Sciatic nerve (tissue), 2 donors: ENCODE measurements around the gene REEP1. TPM values are rescaled to one million over a fixed set of nuclear protein-coding genes. Genes with fewer than 3 reads are reported as not detected.
A peak's percentile ranks its signal among the peaks of the same experiment; 100 is the strongest.
"Not testable (repeated sequence)": the region's sequence is repeated elsewhere in the genome, so short reads cannot be mapped to it uniquely, and the experiment has no call there.

Experiments
- ATAC-seq: fragments of 200-7000 bp; cut with Tn5 transposase; one replicate; pipeline ENCODE4 v1.9.1; 2020; ENCODE audit warnings: mild to moderate bottlenecking, moderate library complexity
- DNase-seq: peaks from one replicate; pipeline ENCODE4 v3.0.0-alpha.2; 2020; ENCODE audit warnings: low spot score
- intact Hi-C: fragments of 100-400 bp; cut with DNase I; formaldehyde crosslinking; loops from one replicate; pipeline ENCODE4 v1.14.2; 2022
- total RNA-seq: library from RNA; stranded (reverse); fragmentation: NEBNext Ultra II Directional; extraction: Animal tissue kit (Norgen Biotek cat#: 25700); gene quantifications from one replicate; pipeline ENCODE4 v1.2.1, GENCODE V29; 2021
- donor health status: DM: no; HTN: no; CAD: no.
- donor health status: DM: no; HTN: no; CAD: no.

Gene REEP1
- total RNA-seq, 1 donor from 2014 or later: 0.98 TPM

- intact Hi-C loops: no loop called here
- ATAC-seq (peak; percentile 55), DNase-seq (no peak)
These were observed 120.6 kb downstream of the REEP1 start for GRCh38 chr2:86216575-86217555.

GRCh38 chr2:86214503-86214832, 123.0 kb downstream of the REEP1 start:
- intact Hi-C loops: no loop called here
- DNase-seq: no peak
- ATAC-seq: no peak

GRCh38 chr2:86213699-86214502, 123.5 kb downstream of the REEP1 start:
- ATAC-seq (no peak), DNase-seq (no peak)
- intact Hi-C loops: no loop called here

GRCh38 chr2:86213056-86213455, 124.4 kb downstream of the REEP1 start:
- DNase-seq (no peak), ATAC-seq (no peak)
- intact Hi-C loops: no loop called here

- DNase-seq (no peak), ATAC-seq (no peak)
- intact Hi-C loops: no loop called here
These were observed 125.6 kb downstream of the REEP1 start for GRCh38 chr2:86211796-86212188.

GRCh38 chr2:86211033-86211795, 126.2 kb downstream of the REEP1 start:
- intact Hi-C loops: no loop called here
- DNase-seq (no peak), ATAC-seq (no peak)

GRCh38 chr2:86204458-86204857, 133.0 kb downstream of the REEP1 start:
- DNase-seq: no peak
- intact Hi-C loops: no loop called here
- no peak for ATAC-seq

GRCh38 chr2:86203614-86204013, 133.8 kb downstream of the REEP1 start:
- DNase-seq (no peak), ATAC-seq (no peak)
- intact Hi-C loops: no loop called here

- ATAC-seq (no peak), DNase-seq (no peak)
- intact Hi-C loops: no loop called here
These were observed 134.7 kb downstream of the REEP1 start for GRCh38 chr2:86202702-86203101.

- intact Hi-C loops: no loop called here
- ATAC-seq (no peak), DNase-seq (no peak)
These were observed 135.1 kb downstream of the REEP1 start for GRCh38 chr2:86202336-86202692.

- DNase-seq (no peak), ATAC-seq (no peak)
- intact Hi-C loops: no loop called here
These were observed 135.6 kb downstream of the REEP1 start for GRCh38 chr2:86201671-86202335.

GRCh38 chr2:86200564-86200963, 136.9 kb downstream of the REEP1 start:
- ATAC-seq, DNase-seq, intact Hi-C loops: not testable (repeated sequence)

GRCh38 chr2:86199834-86200177, 137.6 kb downstream of the REEP1 start:
- DNase-seq (no peak), ATAC-seq (no peak)
- intact Hi-C loops: loop anchor here (10.0 kb wide), 1 partner anchor 1735 kb away; no protein-coding TSS in a partner anchor

GRCh38 chr2:86195808-86196387, 141.5 kb downstream of the REEP1 start:
- ATAC-seq: no peak
- DNase-seq: no peak
- intact Hi-C loops: loop anchor here (10.0 kb wide), 1 partner anchor 1731 kb away; no protein-coding TSS in a partner anchor

- peak; percentile 97 for DNase-seq
- peak; percentile 96 for ATAC-seq
- intact Hi-C loops: loop anchor here (10.0 kb wide), 1 partner anchor 1730 kb away; no protein-coding TSS in a partner anchor
These were observed 142.2 kb downstream of the REEP1 start, which contains the start of gene IMMT for GRCh38 chr2:86195055-86195807. Gene IMMT, minus strand, starts transcription at chr2:86195462. Its CDS starts 80 bp downstream, at chr2:86195382.

GRCh38 chr2:86194751-86195054, 142.7 kb downstream of the REEP1 start:
- no peak for ATAC-seq
- intact Hi-C loops: loop anchor here (10.0 kb wide), 1 partner anchor 1730 kb away; no protein-coding TSS in a partner anchor
- DNase-seq: peak; percentile 95

GRCh38 chr2:86193901-86194567, 143.4 kb downstream of the REEP1 start:
- ATAC-seq (no peak), DNase-seq (no peak)
- intact Hi-C loops: loop anchor here (10.0 kb wide), 1 partner anchor 1729 kb away; no protein-coding TSS in a partner anchor
